ENCODE results near the gene ZNG1B. TPM values are rescaled to one million over a fixed set of nuclear protein-coding genes. Genes with fewer than 3 reads are reported as not detected.
"Not testable (repeated sequence)": the region's sequence is repeated elsewhere in the genome, so short reads cannot be mapped to it uniquely, and the experiment has no call there.

ZNG1B gene
- polyA plus RNA-seq (2012; ENCODE audit: low read depth, missing spikeins), result 39.5 TPM

DNA sequence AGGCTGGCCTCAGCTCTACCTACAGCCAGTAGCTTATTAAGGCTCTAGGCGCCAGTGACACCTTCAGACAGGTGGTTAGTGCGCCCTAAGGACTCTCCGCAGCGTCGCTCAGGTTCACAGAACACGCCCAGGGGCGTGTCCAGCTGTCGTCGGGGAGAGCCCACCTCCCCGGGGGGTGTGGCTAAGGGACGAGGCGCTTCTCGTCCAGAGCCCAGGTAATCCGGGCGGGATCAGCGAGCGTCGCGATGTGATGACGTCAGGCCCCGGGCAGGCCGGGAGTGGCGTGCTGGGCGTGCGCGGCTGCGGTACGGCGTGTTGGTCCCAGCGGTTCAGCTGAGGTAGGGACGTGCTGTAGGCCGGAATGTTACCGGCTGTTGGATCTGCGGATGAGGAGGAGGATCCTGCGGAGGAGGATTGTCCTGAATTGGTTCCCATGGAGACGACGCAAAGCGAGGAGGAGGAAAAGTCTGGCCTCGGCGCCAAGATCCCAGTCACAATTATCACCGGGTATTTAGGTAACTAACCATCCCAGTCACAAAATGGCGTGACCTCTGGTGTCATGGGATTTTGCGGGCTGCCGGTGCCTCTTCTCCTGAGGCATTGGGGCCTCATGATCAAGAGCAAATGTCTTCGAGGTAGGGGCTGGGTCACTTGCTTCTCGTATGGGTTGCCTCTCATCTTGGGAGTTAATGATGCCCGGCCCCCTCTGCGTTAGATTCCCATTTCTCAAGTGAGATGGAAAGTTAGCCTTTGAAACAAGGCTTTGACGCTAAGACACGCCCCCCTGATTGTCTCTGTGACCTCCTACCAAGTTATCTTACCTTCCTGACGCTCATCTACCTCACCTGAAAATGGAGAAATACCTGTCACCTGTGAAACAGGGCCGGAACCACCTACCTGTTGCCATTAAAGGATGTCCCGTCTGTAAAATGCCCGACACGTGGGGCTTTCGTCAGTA, at the start of gene ZNG1B:
TSS of gene ZNG1B (plus strand) at position 184 of the 958 bp plus-strand sequence. CDS start at position 362, 178 bp downstream.
- FAIRE-seq, result peak; percentile 50

DNA sequence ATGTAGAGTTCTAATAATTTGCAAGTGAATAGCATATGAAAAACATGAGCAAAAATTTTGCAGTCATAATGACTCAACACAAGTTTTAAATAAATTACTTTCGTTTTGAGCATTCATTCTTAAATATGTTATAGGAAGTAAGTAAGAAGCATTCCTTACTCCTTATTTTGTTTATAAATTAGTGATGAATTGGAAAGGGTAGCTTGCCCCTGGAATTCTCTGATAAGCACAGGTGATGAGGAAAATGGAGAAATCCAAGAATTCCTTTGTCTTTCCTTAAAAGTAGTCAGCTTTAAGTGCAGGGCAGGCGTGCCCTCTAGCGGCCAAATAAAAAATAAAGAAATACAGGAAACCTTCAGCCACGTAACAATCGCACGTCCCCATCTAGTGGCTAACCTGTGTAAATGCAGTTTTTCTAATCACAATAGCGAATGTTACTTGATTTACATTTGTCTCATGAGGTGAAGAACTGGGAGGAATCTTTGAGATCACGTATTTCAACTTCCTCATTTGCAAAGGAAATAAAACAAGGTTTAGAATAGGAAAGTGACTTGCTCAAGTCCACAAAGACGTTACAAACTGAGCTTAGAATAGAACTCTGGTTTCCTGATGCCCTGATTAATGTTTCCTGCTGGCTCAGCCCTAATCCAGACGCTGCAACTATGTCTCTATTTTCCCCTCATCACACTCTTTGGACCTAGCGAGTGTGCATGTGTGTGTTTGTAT, 47.2 kb upstream of the ZNG1B start:
- TF ChIP-seq SPI1 (IDR thresholded peaks at IDR 0.05; ENCODE audit: low read depth, low read length) (peak; percentile 59; the same call in 1 of the 2 replicates), POU2F2 (IDR thresholded peaks at IDR 0.05; ENCODE audit: low read depth, low read length) (no peak)
- DNase-seq (ENCODE audit: insufficient read length, low spot score), result peak; percentile 35

More for the DNA sequence above, at the start of gene ZNG1B:
- not testable (repeated sequence) for DNase-seq (ENCODE audit: insufficient read length, low spot score)

GRCh38 chr2:113391073-113391472, 46.4 kb upstream of the ZNG1B start:
- FAIRE-seq (no peak), DNase-seq (ENCODE audit: insufficient read length, low spot score) (no peak)
- TF ChIP-seq SPI1 (IDR thresholded peaks at IDR 0.05; ENCODE audit: low read depth, low read length), result no peak
- no peak for TF ChIP-seq PAX5 (IDR thresholded peaks at IDR 0.05; ENCODE audit: insufficient read depth, low read length, severe bottlenecking)
- TF ChIP-seq POLR2A (IDR thresholded peaks at IDR 0.05; ENCODE audit: low read depth, low read length), result no peak
- TF ChIP-seq POU2F2 (IDR thresholded peaks at IDR 0.05; ENCODE audit: low read depth, low read length), result no peak
- TF ChIP-seq POLR2AphosphoS5 (IDR thresholded peaks at IDR 0.05; ENCODE audit: low read depth, low read length), result no peak
- TF ChIP-seq TAF1 (IDR thresholded peaks at IDR 0.05; ENCODE audit: low read depth, low read length), result no peak

More for the DNA sequence above, 47.2 kb upstream of the ZNG1B start:
- peak; percentile 73 for FAIRE-seq

DNA sequence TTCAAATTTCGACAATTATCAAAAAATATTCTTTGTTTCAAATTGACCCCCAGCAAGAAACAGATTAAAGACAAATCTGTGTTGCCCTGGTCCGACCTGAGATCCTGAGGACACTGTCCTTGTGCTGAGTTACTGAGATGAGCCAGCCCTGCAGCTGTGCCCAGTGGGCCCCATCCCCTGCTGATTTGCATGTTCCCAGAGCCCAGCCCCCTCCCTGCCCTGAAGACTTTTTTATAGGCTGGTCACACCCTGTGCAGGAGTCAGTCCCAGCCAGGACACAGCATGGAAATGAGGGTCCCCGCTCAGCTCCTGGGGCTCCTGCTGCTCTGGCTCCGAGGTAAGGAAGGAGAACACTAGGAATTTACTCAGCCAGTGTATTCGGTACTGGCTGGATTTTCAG, 31.4 kb upstream of the ZNG1B start:
- peak; percentile 77 for FAIRE-seq

GRCh38 chr2:113407446-113408099, 29.9 kb upstream of the ZNG1B start:
- no peak for FAIRE-seq
- no peak for DNase-seq (ENCODE audit: insufficient read length, low spot score)
- TF ChIP-seq POLR2AphosphoS5 (IDR thresholded peaks at IDR 0.05; ENCODE audit: low read depth, low read length), result no peak
- no peak for TF ChIP-seq TAF1 (IDR thresholded peaks at IDR 0.05; ENCODE audit: low read depth, low read length)
- TF ChIP-seq PAX5 (IDR thresholded peaks at IDR 0.05; ENCODE audit: insufficient read depth, low read length, severe bottlenecking), result no peak
- TF ChIP-seq POU2F2 (IDR thresholded peaks at IDR 0.05; ENCODE audit: low read depth, low read length), result no peak
- no peak for TF ChIP-seq SPI1 (IDR thresholded peaks at IDR 0.05; ENCODE audit: low read depth, low read length)
- no peak for TF ChIP-seq POLR2A (IDR thresholded peaks at IDR 0.05; ENCODE audit: low read depth, low read length)

More for the DNA sequence above, 31.4 kb upstream of the ZNG1B start:
- TF ChIP-seq PAX5 (IDR thresholded peaks at IDR 0.05; ENCODE audit: insufficient read depth, low read length, severe bottlenecking) (no peak), POU2F2 (IDR thresholded peaks at IDR 0.05; ENCODE audit: low read depth, low read length) (peak; percentile 82; the same call in 1 of the 2 replicates), POLR2A (IDR thresholded peaks at IDR 0.05; ENCODE audit: low read depth, low read length) (no peak)
- no peak for DNase-seq (ENCODE audit: insufficient read length, low spot score)

DNA sequence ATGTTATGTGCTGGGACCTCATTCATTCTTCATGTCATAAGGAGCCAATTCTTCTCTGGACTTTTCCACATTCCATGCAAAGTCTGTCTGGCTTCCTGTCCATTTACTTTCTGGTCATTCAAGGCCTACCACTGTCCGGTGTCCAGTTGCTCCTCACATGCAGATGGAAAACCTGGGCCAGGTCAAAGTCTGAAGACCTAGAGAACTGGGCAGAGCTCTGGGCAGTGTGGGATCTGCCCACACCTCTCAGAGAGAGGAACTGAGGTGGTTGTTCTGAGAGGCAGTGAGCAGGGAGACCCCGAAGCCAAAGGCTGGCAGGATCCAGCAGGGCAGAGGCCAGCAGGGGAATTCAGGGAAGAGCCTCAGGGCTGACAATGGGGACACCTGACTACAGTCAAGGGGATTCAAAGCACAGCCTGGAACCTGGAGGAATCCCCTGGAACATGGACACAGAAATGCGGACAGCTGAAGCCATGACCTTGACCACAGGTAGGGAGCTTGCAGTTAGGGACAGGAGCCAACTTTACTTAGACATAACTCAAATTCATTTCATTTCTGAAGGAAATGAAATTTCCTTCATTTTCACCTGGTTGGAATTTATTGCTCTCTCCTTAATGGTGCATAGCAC, 25.7 kb upstream of the ZNG1B start:
- not testable (repeated sequence) for DNase-seq (ENCODE audit: insufficient read length, low spot score); FAIRE-seq

DNA sequence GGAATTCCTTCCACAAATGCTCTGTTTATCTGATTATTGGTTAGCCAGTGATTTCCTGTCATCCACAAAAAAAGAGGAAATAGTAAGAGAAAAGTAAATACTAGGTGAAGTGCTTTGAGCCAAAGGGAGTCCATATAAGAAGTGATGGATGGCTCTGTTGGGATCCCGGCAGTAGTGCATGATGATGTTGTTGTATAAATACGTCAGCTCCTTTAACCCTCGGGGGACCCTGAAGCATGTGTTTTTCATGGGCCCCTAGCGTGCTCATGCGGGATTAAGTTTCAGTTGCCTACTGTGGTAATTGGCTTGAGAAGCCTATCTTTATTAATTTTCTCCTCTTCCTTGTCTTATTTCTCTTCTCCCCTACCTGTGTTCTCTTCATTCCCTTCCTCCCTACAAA, 24.7 kb upstream of the ZNG1B start:
- not testable (repeated sequence) for DNase-seq (ENCODE audit: insufficient read length, low spot score); FAIRE-seq

DNA sequence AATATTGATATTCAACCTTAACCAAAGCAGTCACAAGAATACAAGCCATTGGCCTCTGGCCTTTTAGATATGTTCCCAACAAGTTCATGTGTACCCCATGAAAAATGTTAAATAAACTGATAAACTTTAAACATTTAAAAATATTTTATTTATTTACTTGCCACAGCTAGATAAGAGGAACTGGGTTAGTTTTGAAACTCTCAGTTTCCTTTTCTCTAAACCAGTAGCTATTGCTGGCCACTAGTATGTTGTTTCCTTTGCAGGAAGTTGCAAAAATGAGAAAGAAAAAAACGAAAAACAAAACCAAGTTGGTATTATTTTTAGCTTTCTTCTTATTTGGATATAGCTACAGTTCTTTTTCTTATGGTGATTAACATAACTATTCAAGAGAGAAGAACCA, 5.7 kb upstream of the ZNG1B start:
- TF ChIP-seq SPI1 (IDR thresholded peaks at IDR 0.05; ENCODE audit: low read depth, low read length), result peak; percentile 70
- not testable (repeated sequence) for DNase-seq (ENCODE audit: insufficient read length, low spot score); FAIRE-seq

DNA sequence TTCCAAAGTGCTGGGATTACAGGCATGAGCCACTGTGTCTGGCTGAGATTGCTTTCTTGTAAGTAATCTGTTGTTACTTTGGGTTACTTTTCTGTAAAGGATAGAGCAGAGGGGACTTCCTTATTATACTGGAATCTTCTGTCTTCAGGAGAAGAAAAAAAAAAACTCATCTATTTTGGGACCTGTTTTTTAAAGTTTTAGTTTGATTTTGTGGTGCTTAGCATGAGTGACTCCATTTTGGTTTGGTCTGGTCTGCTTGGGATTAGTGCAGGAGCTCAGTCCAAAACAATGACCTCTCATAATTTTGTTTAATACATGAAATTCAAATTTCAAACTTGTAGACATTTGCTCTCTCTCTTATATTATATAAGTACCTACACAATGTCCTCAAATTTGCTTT, 4.0 kb upstream of the ZNG1B start:
- DNase-seq (ENCODE audit: insufficient read length, low spot score); FAIRE-seq: not testable (repeated sequence)

- not testable (repeated sequence) for DNase-seq (ENCODE audit: insufficient read length, low spot score); FAIRE-seq
These were observed 28.3 kb downstream of the ZNG1B start for GRCh38 chr2:113465770-113466169.

DNA sequence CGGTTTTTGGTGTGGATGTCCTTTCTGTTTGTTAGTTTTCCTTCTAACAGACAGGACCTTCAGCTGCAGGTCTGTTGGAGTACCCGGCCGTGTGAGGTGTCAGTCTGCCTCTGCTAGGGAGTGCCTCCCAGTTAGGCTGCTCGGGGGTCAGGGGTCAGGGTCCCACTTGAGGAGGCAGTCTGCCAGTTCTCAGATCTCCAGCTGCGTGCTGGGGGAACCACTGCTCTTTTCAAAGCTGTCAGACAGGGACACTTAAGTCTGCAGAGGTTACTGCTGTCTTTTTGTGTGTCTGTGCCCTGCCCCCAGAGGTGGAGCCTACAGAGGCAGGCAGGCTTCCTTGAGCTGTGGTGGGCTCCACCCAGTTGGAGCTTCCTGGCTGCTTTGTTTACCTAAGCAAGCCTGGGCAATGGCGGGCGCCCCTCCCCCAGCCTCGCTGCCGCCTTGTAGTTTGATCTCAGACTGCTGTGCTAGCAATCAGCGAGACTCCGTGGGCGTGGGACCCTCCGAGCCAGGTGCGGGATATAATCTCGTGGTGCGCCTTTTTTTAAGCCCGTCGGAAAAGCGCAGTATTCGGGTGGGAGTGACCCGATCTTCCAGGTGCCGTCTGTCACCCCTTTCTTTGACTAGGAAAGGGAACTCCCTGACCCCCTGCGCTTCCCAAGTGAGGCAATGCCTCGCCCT, 39.3 kb downstream of the ZNG1B start:
- not testable (repeated sequence) for FAIRE-seq; DNase-seq (ENCODE audit: insufficient read length, low spot score)

GRCh38 chr2:113496527-113496926, 59.0 kb downstream of the ZNG1B start:
- DNase-seq (ENCODE audit: insufficient read length, low spot score); FAIRE-seq: not testable (repeated sequence)

DNA sequence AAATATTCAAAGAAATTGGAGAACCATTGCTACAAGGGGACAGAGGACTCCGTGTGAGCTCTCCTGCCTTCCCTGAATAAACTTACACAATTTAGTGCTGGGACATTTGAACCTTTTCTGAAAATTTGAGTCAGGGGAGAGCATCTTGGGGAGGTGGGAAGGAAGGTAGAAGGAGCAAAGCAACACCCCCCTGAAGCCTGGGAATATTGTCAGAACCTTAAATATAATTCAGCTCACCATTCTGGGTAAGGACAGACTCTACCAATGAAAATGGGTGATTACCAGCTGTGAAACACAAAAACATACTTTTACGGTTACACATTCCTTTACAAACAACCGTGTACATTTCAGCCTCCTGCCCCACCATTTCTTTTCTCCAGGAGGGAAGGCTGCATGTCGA, 60.9 kb downstream of the ZNG1B start, which contains the start of gene FOXD4L1:
TSS of gene FOXD4L1 (plus strand) at position 301 of the 400 bp plus-strand sequence. CDS start 592 bp downstream, outside the sequence.
- FAIRE-seq, result not testable (repeated sequence)

GRCh38 chr2:113499019-113499885, 61.8 kb downstream of the ZNG1B start:
- DNase-seq (ENCODE audit: insufficient read length, low spot score); FAIRE-seq: not testable (repeated sequence)

More for the DNA sequence above, 60.9 kb downstream of the ZNG1B start, which contains the start of gene FOXD4L1:
- DNase-seq (ENCODE audit: insufficient read length, low spot score), result not testable (repeated sequence)

All from GM12891 (cell line).